Activated CD8-positive, alpha-beta memory T cell treated with anti-CD3 and anti-CD28 coated beads for 1 hour (primary cell): ENCODE data around the gene CDKN1B.

Experiments used
- DNase-seq, 2 donors: peaks; one replicate each; pipeline ENCODE4 v3.0.0-alpha.2; 2020; ENCODE audit warnings: low read depth in 1 of 2; ENCODE audit errors: extremely low read depth in 1 of 2

The CDKN1B gene

DNA sequence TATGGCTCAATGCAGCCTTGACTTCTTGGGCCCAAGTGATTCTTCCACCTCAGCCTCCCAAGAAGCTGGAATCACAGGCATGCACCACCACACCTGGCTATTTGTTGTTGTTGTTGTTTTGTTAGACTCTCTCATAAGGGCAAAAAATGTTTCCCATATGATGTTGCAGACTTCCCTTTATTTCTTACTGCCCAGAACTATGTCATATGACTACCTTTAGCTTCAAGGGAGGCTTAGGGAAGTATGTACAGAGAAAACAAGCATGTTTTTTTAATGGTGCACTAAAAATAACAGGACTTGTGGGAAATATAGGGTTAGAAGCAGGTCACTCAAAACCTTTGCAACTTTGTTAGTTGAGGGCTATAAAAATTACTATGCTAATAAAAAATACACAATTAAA lies 16.9 kb upstream of the CDKN1B start:
- DNase-seq = no peak

DNA sequence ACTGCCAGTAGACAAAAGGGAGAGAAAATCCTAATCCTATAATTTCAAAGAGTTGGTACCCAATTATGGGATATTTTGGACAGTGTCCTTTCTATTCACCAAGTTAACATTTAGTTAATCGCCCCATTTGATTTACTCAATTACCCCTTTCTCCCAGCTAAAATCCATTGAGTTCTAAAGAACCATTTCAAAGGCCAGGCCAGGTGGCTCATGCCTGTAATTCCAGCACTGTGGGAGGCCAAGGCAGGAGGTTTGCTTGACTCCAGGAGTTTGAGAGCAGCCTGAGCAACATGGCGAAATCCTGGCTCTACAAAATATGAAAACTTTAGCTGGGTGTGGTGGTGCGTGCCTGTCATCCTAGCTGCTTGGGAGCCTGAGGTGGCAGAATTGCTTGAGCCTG lies 15.7 kb upstream of the CDKN1B start:
- DNase-seq = no peak

- no peak for DNase-seq
Observed at GRCh38 chr12:12704593-12705230, 12.5 kb upstream of the CDKN1B start.

GRCh38 chr12:12705838-12706520 lies 11.2 kb upstream of the CDKN1B start:
- peak in 1 of 2 donors; percentile 60 for DNase-seq

GRCh38 chr12:12713932-12714275 lies 3.3 kb upstream of the CDKN1B start:
- DNase-seq = no peak

- no peak for DNase-seq
Observed at GRCh38 chr12:12714276-12715021, 2.7 kb upstream of the CDKN1B start.

DNA sequence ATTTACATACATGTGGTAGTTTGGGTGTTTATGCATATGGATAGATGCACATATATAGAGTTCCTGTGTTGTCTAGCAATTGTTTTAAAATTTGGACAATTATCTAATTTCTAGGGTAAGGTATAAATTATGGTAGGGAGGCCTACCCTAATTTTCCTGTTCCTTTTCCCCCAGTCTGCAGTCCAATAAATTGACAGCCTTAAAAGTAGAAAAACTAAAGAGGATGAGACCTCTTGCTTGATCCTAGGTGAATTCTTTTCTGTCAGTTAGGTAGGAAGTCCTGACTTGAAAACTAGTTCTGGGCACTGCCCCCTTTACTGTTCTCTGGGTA lies 2.1 kb upstream of the CDKN1B start:
- no peak for DNase-seq

GRCh38 chr12:12715459-12716150 lies 1.6 kb upstream of the CDKN1B start:
- DNase-seq = no peak

DNA sequence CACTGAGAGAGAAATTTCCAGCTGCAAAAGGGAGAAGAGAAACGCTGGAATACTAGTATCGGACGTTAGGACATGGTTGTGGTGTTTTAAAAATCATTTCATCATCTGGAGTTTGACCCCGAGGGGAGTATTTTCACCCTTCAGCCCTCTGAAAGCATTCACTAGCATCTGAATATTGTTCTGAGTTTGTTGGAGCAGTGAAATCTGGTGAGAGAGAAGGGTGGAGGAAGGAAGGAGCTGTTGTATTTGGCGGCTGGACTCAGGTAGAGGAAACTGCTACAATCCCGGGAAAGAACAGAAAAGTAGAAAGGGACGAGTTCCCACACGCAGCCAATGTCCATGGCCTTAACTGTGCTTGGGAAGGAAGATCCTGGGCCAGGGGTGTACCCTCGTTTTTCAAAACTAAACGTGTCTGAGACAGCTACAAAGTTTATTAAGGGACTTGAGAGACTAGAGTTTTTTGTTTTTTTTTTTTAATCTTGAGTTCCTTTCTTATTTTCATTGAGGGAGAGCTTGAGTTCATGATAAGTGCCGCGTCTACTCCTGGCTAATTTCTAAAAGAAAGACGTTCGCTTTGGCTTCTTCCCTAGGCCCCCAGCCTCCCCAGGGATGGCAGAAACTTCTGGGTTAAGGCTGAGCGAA lies 896 bp upstream of the CDKN1B start:
- no peak for DNase-seq

GRCh38 chr12:12717586-12718380 lies 615 bp downstream of the CDKN1B start:
- no peak for DNase-seq

DNA sequence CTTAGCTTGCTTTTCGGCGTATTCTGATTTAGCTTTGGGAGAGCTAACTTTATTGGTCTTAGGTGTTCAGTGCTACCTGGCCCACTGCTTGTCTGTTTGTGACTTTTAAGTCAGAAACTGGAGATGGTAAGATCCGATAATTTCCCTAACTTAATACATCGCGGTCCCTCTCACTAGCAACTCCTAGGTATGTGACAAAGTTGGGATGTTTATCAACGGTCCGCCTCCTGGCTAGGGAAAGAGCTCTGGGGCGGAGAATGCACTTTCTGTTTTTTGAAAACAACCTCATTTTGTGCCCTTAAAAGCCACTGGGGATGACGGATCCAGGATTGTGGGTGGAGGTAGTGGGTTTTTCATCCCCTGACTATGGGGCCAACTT lies 1.2 kb downstream of the CDKN1B start:
- no peak for DNase-seq

DNA sequence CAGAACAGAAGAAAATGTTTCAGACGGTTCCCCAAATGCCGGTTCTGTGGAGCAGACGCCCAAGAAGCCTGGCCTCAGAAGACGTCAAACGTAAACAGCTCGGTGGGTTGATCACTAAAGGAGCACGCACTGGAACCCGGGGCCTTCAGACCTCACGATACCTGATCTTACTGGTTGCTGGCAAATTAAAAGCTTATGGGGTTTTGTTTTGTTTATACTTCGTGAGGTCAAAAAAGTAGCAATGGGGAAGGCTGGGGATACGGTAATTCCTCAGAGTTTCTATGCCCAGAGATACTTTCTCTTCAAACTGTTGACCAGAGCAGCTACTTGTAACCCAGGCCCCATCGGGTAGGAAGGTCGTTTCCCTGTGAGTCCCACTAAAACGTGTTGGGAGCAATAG lies 1.7 kb downstream of the CDKN1B start:
- DNase-seq = no peak

DNA sequence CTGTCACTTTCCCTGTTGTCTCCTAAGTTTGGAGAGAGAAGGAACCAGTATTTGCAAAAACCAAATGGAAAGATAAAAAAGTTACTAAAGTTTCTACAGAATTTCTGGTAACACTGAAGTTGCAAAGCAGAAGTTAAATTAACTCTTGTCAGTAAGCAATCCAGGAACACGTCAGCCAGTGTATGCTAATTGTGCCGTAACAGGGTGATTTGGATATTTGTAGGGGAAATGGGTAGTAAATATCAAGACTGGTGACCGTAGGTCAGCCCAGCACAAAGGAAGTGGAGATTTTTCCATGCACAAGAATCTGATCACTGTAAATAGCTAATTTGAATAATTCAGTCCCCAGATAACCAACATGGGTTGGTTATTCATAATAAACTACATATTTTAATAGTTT lies 2.3 kb downstream of the CDKN1B start:
- DNase-seq = no peak

DNA sequence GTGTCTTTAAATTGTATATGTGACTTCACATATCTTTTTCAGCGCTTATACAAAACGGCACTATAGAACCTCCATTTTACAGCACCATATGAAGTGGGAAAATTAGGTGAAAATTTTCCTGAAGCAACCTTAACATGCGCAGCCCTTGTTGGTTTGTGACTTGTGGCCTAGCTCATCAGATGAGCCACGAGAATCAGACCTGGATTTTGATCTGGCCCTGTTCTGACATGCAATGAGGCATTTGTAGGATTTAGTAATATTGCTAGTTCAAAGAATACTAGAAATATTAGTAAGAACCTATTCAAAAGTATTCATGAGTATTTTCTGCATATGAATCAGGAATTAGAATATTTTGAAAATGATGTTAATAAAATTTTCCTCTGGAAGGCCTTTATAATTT lies 2.9 kb downstream of the CDKN1B start:
- no peak for DNase-seq

DNA sequence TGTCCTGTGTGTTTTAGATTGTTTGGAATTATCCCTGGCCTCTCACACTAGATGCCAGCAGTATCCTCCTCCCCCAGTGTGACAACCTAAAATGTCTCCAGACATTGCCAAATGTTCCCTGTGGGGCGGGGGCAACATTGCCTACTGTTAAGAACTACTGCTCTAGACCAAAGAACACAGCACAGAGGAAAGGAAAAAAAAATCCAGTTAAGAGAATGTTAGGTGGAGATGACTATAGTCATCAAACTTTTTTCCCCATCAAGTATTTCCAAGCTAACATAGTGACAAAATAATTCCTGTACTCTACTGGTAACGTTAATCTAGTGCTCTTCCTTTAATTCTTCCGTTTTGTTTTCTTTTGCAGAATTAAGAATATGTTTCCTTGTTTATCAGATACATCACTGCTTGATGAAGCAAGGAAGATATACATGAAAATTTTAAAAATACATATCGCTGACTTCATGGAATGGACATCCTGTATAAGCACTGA lies 3.5 kb downstream of the CDKN1B start:
- DNase-seq = no peak

DNA sequence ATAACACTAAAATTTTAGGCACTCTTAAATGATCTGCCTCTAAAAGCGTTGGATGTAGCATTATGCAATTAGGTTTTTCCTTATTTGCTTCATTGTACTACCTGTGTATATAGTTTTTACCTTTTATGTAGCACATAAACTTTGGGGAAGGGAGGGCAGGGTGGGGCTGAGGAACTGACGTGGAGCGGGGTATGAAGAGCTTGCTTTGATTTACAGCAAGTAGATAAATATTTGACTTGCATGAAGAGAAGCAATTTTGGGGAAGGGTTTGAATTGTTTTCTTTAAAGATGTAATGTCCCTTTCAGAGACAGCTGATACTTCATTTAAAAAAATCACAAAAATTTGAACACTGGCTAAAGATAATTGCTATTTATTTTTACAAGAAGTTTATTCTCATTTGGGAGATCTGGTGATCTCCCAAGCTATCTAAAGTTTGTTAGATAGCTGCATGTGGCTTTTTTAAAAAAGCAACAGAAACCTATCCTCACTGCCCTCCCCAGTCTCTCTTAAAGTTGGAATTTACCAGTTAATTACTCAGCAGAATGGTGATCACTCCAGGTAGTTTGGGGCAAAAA lies 4.1 kb downstream of the CDKN1B start:
- DNase-seq = no peak

GRCh38 chr12:12721814-12722434 lies 4.8 kb downstream of the CDKN1B start:
- DNase-seq = no peak

GRCh38 chr12:12722435-12723148 lies 5.4 kb downstream of the CDKN1B start:
- DNase-seq = no peak

- DNase-seq = no peak
Observed at GRCh38 chr12:12723149-12723680, 6.0 kb downstream of the CDKN1B start.
